ENCODE data around the gene RNF144A. TPM values are rescaled to one million over a fixed set of nuclear protein-coding genes. Genes with fewer than 3 reads are reported as not detected.

Gene RNF144A
- total and polyA plus RNA-seq, 2 of the 13 experiments (the other 11 are each of a cell fraction or from before 2014, with no cell fraction given) = 13.9 to 16.5 TPM

- no peak for TF ChIP-seq CSRNP2 (CRISPR knock-in tag; conservative IDR thresholded peaks at IDR 0.05; ENCODE audit: low read depth)
Measured at GRCh38 chr2:6881516-6881915, 35.7 kb upstream of the RNF144A start (continued).

DNA sequence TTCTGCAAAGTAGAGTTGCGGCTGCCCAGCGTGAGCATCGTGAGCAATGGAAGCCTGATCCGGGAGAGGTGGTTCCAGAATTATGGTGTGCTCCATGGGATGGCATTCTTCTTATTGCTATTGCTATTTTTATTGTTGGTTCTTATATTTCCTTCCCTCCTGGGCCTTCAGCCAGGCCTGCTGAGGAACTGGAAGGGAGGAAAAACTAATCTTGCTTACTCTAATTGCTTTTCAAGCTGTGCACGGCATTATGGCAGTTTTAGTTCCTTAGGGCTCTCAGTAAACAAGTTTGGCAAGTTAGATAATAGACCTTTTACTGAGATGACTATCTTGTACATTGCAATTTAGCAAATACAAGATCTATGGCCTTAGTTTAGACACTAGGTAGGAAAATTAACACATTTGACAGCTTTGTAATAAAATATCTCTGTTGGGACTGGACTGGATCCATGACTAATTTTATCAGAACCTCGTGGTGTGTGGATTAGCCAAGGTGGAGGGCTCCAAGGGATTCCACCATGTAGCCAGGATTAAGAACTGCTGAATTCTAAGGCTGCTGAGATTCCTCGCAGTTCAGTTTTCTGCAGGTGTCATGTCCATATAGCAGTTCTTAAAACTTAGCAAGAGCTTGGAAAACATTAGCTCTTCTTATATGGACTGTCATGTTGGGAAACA lies 33.6 kb upstream of the RNF144A start:
- ATAC-seq (no peak), DNase-seq (ENCODE audit: low spot score) (no peak), FAIRE-seq (no peak)
- POLR2A ChIA-PET = no interaction called here
- no peak overlapping the region for H3K27ac ChIP-seq (ENCODE audit: extremely low read length, insufficient read depth, low read length)
- TF ChIP-seq ZBTB7B (CRISPR knock-in tag; IDR thresholded peaks at IDR 0.05) = no peak
- no peak for TF ChIP-seq MXI1 (IDR thresholded peaks at IDR 0.05; ENCODE audit: borderline replicate concordance, low read depth, low read length)
- no peak for TF ChIP-seq ZNF138 (CRISPR knock-in tag; IDR thresholded peaks at IDR 0.05; ENCODE audit: low read depth)
- BruUV-seq (replicated peaks) = no TSS peak
- H3K9me3 ChIP-seq (ENCODE audit: low read length) = no peaks in the 10 kb centered on the region
- no peak overlapping the region for H2AFZ ChIP-seq (ENCODE audit: low read length)
- H3K79me2 ChIP-seq (ENCODE audit: insufficient read depth, low read length) = no peaks in the 10 kb centered on the region
- no peak overlapping the region for H3K9ac ChIP-seq (ENCODE audit: insufficient read depth, low read depth, low read length)
- no peaks in the 10 kb centered on the region for H3K4me1 ChIP-seq (ENCODE audit: insufficient read depth, low read length)
- H4K20me1 ChIP-seq (ENCODE audit: insufficient read depth, low read length) = no peaks in the 10 kb centered on the region
- WGBS (ENCODE audit: low lambda C conversion rate) = 26% methylated on average over 7 of the region's 7 CpGs
- no peak overlapping the region for H3K4me2 ChIP-seq (ENCODE audit: low read depth, low read length)
- intact Hi-C loops (cut with micrococcal nuclease; ENCODE audit: unreplicated experiment) = no loop called here
- H3K27me3 ChIP-seq (ENCODE audit: control insufficient read depth in 1 of 2, insufficient read depth in 2 of 2, low read length in 2 of 2) = peaks cover 0 to 26% of the 10 kb centered on the region in 2 experiments; a peak in 2 of 5 replicates
- in situ Hi-C loops (cut with HindIII; ENCODE audit: extremely low pct_ligation_motif_present, low pct_unique_long_range_greater_than_20kb) = no loop called here
- H3K4me3 ChIP-seq (replicated peaks in 1 of 3; ENCODE audit: insufficient read depth in 1 of 3, low read depth in 2 of 3, low read length in 3 of 3) = no peak overlapping the region
- CTCF ChIA-PET (ENCODE audit: low intra/inter-chr PET ratio, low total read pairs) = no interaction called here
- no peaks in the 10 kb centered on the region; a peak in 1 of 5 replicates for H3K36me3 ChIP-seq (replicated peaks in 1 of 2; ENCODE audit: control insufficient read depth in 1 of 2, insufficient read depth in 2 of 2, low read length in 2 of 2)

DNA sequence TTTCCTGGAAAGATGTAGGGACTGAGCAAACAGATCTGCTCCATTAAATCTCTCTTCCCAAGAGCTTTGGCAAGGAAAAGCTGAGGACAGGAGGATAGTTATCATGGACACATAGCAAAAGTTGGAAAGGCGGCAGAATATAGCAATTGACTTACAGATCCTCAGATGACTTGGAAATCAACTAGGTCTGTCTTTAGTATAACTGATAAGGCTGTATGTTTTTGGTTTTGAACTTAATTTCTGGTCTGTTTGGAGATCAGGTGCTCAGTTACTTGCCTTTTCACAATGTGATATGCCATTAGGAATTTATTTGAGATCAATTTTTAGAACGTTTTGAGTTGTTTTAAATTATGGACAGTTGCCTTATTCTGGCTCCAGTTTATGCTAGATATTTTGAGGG lies 31.7 kb upstream of the RNF144A start:
- in situ Hi-C loops (cut with HindIII; ENCODE audit: extremely low pct_ligation_motif_present, low pct_unique_long_range_greater_than_20kb) = no loop called here
- no peak for TF ChIP-seq ATF7-NPFF (CRISPR knock-in tag; IDR thresholded peaks at IDR 0.05; ENCODE audit: low read depth)
- no peak for FAIRE-seq
- intact Hi-C loops (cut with micrococcal nuclease; ENCODE audit: unreplicated experiment) = no loop called here
- no peak overlapping the region for H3K27ac ChIP-seq (ENCODE audit: extremely low read length, insufficient read depth, low read length)
- WGBS (ENCODE audit: low lambda C conversion rate) = 34% methylated on average over 2 of the region's 2 CpGs
- no peak overlapping the region for H3K4me2 ChIP-seq (ENCODE audit: low read depth, low read length)
- BruUV-seq (replicated peaks) = no TSS peak
- H3K79me2 ChIP-seq (ENCODE audit: insufficient read depth, low read length) = no peaks in the 10 kb centered on the region
- no peak overlapping the region for H3K9ac ChIP-seq (ENCODE audit: insufficient read depth, low read depth, low read length)
- H3K4me1 ChIP-seq (ENCODE audit: insufficient read depth, low read length) = no peaks in the 10 kb centered on the region
- no peak overlapping the region for H2AFZ ChIP-seq (ENCODE audit: low read length)
- no peak for DNase-seq (ENCODE audit: low spot score)
- no peaks in the 10 kb centered on the region; a peak in 1 of 5 replicates for H3K36me3 ChIP-seq (replicated peaks in 1 of 2; ENCODE audit: control insufficient read depth in 1 of 2, insufficient read depth in 2 of 2, low read length in 2 of 2)
- no peak for ATAC-seq
- no peaks in the 10 kb centered on the region for H4K20me1 ChIP-seq (ENCODE audit: insufficient read depth, low read length)
- ChIA-PET CTCF (ENCODE audit: low intra/inter-chr PET ratio, low total read pairs) (no interaction called here), POLR2A (no interaction called here)
- H3K4me3 ChIP-seq (replicated peaks in 1 of 3; ENCODE audit: insufficient read depth in 1 of 3, low read depth in 2 of 3, low read length in 3 of 3) = no peak overlapping the region
- no peaks in the 10 kb centered on the region for H3K9me3 ChIP-seq (ENCODE audit: low read length)
- H3K27me3 ChIP-seq (ENCODE audit: control insufficient read depth in 1 of 2, insufficient read depth in 2 of 2, low read length in 2 of 2) = peaks cover 0 to 25% of the 10 kb centered on the region in 2 experiments; a peak in 1 of 5 replicates

All from HepG2 (cell line).